Measurements from ENCODE around the gene TNFRSF9. TPM values are rescaled to one million over a fixed set of nuclear protein-coding genes. Genes with fewer than 3 reads are reported as not detected.

TNFRSF9 gene
- total and polyA plus RNA-seq, 2 experiments from 2014 or later: not detected

DNA sequence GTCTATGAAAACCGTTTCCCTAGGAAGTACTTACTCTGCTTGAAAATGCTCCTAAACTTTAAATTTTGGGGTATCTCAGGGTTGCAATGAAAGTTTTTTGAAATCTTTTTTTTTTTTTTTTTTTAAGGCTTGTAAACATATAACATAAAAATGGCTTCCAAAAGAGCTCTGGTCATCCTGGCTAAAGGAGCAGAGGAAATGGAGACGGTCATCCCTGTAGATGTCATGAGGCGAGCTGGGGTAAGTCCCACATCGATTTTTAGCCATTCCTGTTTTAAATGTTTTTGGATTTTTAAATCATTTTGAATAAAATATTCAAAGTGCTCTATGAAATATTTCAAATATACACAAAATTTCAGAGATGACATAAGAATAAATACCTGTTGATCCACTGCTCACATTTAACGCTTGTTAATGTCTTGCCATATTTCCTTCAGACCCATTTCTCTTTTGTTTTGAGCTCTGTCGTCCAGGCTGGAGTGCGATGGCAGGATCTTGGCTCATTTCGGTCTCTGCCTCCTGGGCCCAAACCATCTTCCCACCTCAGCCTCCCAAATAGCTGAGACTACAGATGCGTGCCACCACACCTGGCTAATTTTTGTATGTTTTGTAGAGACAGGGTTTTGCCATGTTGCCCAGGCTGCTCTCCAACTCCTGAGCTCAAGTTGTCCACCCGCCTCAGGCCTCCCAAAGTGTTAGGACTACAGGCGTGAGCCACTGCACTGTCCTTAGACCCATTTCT lies 22.2 kb upstream of the TNFRSF9 start:
- Histone ChIP-seq H4K20me1 (ENCODE audit: insufficient read depth) (0 out of 2 replicates have a peak, but pooled peaks cover 5% of the 10 kb centered on the region), H3K27me3 (replicated peaks; ENCODE audit: insufficient read depth) (no peaks in the 10 kb centered on the region), H3K4me2 (ENCODE audit: unreplicated experiment) (peak overlapping the region; percentile 97), H3F3A (ENCODE audit: insufficient read depth) (no peaks in the 10 kb centered on the region), H3K79me2 (ENCODE audit: insufficient read depth) (peaks cover 61% of the 10 kb centered on the region), H3K9me3 (ENCODE audit: low read depth) (no peaks in the 10 kb centered on the region), H3K9me2 (ENCODE audit: insufficient read depth) (no peaks in the 10 kb centered on the region), H3K36me3 (ENCODE audit: low read depth) (peaks cover 37% of the 10 kb centered on the region), H3K27ac (peak overlapping the region; percentile 83), H2AFZ (peak overlapping the region; percentile 81), H3K4me1 (ENCODE audit: insufficient read depth) (peaks cover 11% of the 10 kb centered on the region), H3K4me3 (peak overlapping the region; percentile 97), H3K9ac (peak overlapping the region; percentile 97)
- 87 to 90% methylated on average over 11 of the region's 11 CpGs for WGBS, 2 experiments (ENCODE audit: low coverage in 1 of 2, low lambda C conversion rate in 2 of 2, missing lambda C conversion rate in 2 of 2)
- TF ChIP-seq EZH2phosphoT487 (IDR thresholded peaks at IDR 0.05; ENCODE audit: insufficient read depth, low read depth) (no peak), EZH2 (IDR thresholded peaks at IDR 0.05; ENCODE audit: insufficient read depth, poor library complexity, severe bottlenecking) (no peak)
- in situ Hi-C loops (cut with MboI): no loop called here
- peak; percentile 37 for DNase-seq

DNA sequence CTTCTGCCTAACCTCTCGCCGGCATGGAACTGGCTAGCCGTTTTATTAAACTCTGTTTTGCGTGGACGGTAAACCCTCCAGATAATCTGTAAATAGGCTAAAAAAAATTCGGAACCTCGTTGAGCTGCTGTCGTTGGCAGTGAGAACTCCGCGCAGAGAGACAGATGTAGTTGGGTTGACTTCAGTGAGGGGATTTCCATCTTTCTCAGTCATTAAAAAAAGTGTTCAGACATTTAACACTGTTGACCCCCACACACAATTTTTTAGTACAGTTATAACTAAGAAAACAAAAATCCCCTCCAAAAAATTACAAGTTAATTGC lies 21.3 kb upstream of the TNFRSF9 start:
- in situ Hi-C loops (cut with MboI): no loop called here
- peak overlapping the region; percentile 97 for H3K4me3 ChIP-seq
- H3F3A ChIP-seq (ENCODE audit: insufficient read depth): peaks cover 1% of the 10 kb centered on the region; the same call in 1 of the 2 replicates
- no peaks in the 10 kb centered on the region for H3K27me3 ChIP-seq (replicated peaks; ENCODE audit: insufficient read depth)
- peaks cover 53% of the 10 kb centered on the region for H3K79me2 ChIP-seq (ENCODE audit: insufficient read depth)
- peak overlapping the region; percentile 97 for H3K4me2 ChIP-seq (ENCODE audit: unreplicated experiment)
- H3K9ac ChIP-seq: peak overlapping the region; percentile 97
- H4K20me1 ChIP-seq (ENCODE audit: insufficient read depth): no peaks in the 10 kb centered on the region
- H3K27ac ChIP-seq: peak overlapping the region; percentile 83
- H3K9me3 ChIP-seq (ENCODE audit: low read depth): no peaks in the 10 kb centered on the region
- peaks cover 13% of the 10 kb centered on the region for H3K4me1 ChIP-seq (ENCODE audit: insufficient read depth)
- peaks cover 29% of the 10 kb centered on the region for H3K36me3 ChIP-seq (ENCODE audit: low read depth)
- no peak for DNase-seq
- peak overlapping the region; percentile 81 for H2AFZ ChIP-seq
- no peaks in the 10 kb centered on the region for H3K9me2 ChIP-seq (ENCODE audit: insufficient read depth)
- WGBS, 2 experiments (ENCODE audit: low coverage in 1 of 2, low lambda C conversion rate in 2 of 2, missing lambda C conversion rate in 2 of 2): 0% methylated on average over 10 of the region's 10 CpGs
- TF ChIP-seq EZH2 (IDR thresholded peaks at IDR 0.05; ENCODE audit: insufficient read depth, poor library complexity, severe bottlenecking): no peak
- no peak for TF ChIP-seq EZH2phosphoT487 (IDR thresholded peaks at IDR 0.05; ENCODE audit: insufficient read depth, low read depth)

DNA sequence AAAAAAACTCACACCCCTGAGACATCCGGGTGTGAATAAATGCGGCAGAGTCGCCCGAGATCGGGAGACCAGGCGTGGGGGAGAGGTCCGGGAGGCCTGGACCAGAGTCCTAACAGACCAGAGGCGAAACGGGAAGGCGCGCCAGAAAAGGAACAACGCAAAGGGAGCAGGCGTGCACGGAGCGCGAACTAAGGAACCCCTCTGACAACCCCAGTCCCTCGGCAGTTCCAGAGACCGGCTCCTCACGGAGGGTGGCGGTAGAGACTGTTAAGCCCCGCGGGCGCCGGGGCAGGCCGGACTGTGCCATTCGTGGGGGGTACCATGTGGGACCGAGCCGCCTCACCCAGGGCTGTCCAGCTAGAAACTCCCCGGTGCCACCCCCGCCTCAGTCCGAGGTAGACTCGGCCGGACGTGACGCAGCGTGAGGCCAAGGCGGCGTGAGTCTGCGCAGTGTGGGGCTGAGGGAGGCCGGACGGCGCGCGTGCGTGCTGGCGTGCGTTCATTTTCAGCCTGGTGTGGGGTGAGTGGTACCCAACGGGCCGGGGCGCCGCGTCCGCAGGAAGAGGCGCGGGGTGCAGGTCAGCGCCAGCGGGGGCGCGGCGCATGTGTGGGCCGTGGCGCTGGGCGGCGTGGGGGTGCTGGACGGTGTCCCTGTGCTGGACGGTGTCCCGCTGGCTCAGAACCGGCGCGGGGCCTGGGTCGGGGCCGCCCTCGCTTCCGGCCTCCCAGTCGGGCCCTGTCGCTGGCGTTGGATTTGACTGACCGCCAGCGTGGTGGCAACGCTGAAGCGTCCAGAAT lies 20.8 kb upstream of the TNFRSF9 start, which contains the start of gene PARK7:
TSS of gene PARK7 (plus strand) at position 496 of the 798 bp plus-strand sequence. CDS start 1,075 bp downstream, outside the sequence.
- Histone ChIP-seq H3K4me1 (ENCODE audit: insufficient read depth) (peaks cover 16% of the 10 kb centered on the region), H4K20me1 (ENCODE audit: insufficient read depth) (no peaks in the 10 kb centered on the region), H3K9me2 (ENCODE audit: insufficient read depth) (no peaks in the 10 kb centered on the region), H3K4me2 (ENCODE audit: unreplicated experiment) (peak within 1 kb of the TSS; percentile 97), H3F3A (ENCODE audit: insufficient read depth) (peaks cover 7% of the 10 kb centered on the region), H3K36me3 (ENCODE audit: low read depth) (peaks cover 23% of the 10 kb centered on the region), H2AFZ (peak within 1 kb of the TSS; percentile 85), H3K9me3 (ENCODE audit: low read depth) (no peaks in the 10 kb centered on the region), H3K27me3 (replicated peaks; ENCODE audit: insufficient read depth) (no peaks in the 10 kb centered on the region), H3K27ac (peak within 1 kb of the TSS; percentile 83), H3K9ac (peak within 1 kb of the TSS; percentile 97), H3K79me2 (ENCODE audit: insufficient read depth) (peaks cover 47% of the 10 kb centered on the region), H3K4me3 (peak within 1 kb of the TSS; percentile 97)
- in situ Hi-C loops (cut with MboI): no loop called here
- WGBS, 2 experiments (ENCODE audit: low coverage in 1 of 2, low lambda C conversion rate in 2 of 2, missing lambda C conversion rate in 2 of 2): 1% methylated on average over 60 to 77 of the region's 81 CpGs
- DNase-seq: peak; percentile 99
- TF ChIP-seq EZH2 (IDR thresholded peaks at IDR 0.05; ENCODE audit: insufficient read depth, poor library complexity, severe bottlenecking) (no peak), EZH2phosphoT487 (IDR thresholded peaks at IDR 0.05; ENCODE audit: insufficient read depth, low read depth) (no peak)

DNA sequence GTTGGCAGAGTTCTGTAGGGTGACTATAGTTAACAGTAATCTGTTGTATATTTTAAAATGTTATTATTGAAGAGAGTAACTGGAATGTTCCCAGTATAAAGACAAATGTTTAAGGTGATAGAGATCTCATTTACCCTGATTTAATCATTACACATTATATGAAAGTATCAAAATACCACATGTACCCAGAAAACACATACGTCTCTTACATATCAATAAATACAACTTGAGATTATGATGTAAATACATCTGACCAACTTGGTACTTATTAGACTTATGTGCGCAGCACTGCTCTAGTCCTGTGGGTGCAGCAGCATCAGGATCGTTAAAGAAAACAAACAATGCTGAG lies 20.2 kb upstream of the TNFRSF9 start:
- H3K9me3 ChIP-seq (ENCODE audit: low read depth): no peaks in the 10 kb centered on the region
- peak overlapping the region; percentile 78 for H3K27ac ChIP-seq
- no peaks in the 10 kb centered on the region for H3K9me2 ChIP-seq (ENCODE audit: insufficient read depth)
- peaks cover 18% of the 10 kb centered on the region for H3K36me3 ChIP-seq (ENCODE audit: low read depth)
- H3K27me3 ChIP-seq (replicated peaks; ENCODE audit: insufficient read depth): no peaks in the 10 kb centered on the region
- in situ Hi-C loops (cut with MboI): no loop called here
- peaks cover 42% of the 10 kb centered on the region for H3K79me2 ChIP-seq (ENCODE audit: insufficient read depth)
- 1 to 2% methylated on average over 3 of the region's 3 CpGs for WGBS, 2 experiments (ENCODE audit: low coverage in 1 of 2, low lambda C conversion rate in 2 of 2, missing lambda C conversion rate in 2 of 2)
- H3K4me2 ChIP-seq (ENCODE audit: unreplicated experiment): peak overlapping the region; percentile 88
- H3K4me1 ChIP-seq (ENCODE audit: insufficient read depth): peaks cover 16% of the 10 kb centered on the region
- DNase-seq: no peak
- peak overlapping the region; percentile 97 for H3K9ac ChIP-seq
- H2AFZ ChIP-seq: peak overlapping the region; percentile 85
- peaks cover 13% of the 10 kb centered on the region for H3F3A ChIP-seq (ENCODE audit: insufficient read depth)
- no peak for TF ChIP-seq EZH2 (IDR thresholded peaks at IDR 0.05; ENCODE audit: insufficient read depth, poor library complexity, severe bottlenecking)
- peak overlapping the region; percentile 97 for H3K4me3 ChIP-seq
- no peaks in the 10 kb centered on the region for H4K20me1 ChIP-seq (ENCODE audit: insufficient read depth)
